ENCODE results near the gene BSND. TPM values are rescaled to one million over a fixed set of nuclear protein-coding genes. Genes with fewer than 3 reads are reported as not detected.

The BSND gene
- total and polyA plus RNA-seq, 9 of the 15 experiments (the other 6 are each of a cell fraction or from before 2014, with no cell fraction given) = not detected

DNA sequence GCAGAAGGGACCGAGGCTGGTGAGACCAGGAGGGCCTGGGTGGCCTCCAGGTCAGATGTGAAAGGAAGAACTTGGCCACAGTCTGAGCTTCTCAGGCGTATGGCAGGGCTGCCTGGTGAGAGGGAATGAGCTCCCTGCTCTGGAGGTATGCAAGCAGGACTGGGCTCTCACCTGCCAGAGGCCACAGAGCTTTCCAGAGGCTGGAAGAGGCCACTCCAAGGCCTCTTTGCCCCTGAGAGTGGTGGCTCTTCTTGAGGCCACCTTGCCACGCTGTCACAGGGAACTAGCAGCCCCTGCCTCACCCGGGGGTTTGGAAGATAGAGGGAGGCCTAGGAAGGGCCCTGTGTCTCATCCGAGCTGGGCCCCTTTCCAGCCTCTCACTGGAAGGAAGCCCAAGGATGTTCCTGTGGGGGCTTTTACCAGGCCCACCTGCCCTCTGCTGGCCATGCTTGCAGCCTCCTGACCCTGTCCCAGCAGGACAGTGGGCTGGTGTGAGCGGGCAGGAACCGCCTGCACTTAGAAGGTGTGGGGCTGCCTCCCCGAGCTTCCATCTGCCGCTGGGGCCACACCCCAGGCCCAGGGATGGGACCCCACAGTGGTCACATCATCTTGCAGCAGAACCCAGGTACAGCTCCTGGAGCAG is 50.7 kb downstream of the BSND start (continued):
- TF ChIP-seq MYBL2 (IDR thresholded peaks at IDR 0.05; ENCODE audit: low read depth) = no peak
- TF ChIP-seq MYBL2 (CRISPR knock-in tag; IDR thresholded peaks at IDR 0.05; ENCODE audit: borderline replicate concordance) = no peak
- no peak for TF ChIP-seq NR2C2 (CRISPR knock-in tag; IDR thresholded peaks at IDR 0.05)
- no peak for TF ChIP-seq NR2C2 (tag; IDR thresholded peaks at IDR 0.05)
- TF ChIP-seq NCOA2 (IDR thresholded peaks at IDR 0.05; ENCODE audit: partially characterized antibody in 2 of 2) = no peak
- no peak for TF ChIP-seq FOS (IDR thresholded peaks at IDR 0.05; ENCODE audit: extremely low read depth, insufficient read length)
- TF ChIP-seq CCNT2 (IDR thresholded peaks at IDR 0.05; ENCODE audit: borderline replicate concordance, extremely low read depth, insufficient read length, low read depth, low read length) = no peak
- no peak for TF ChIP-seq POU5F1 (IDR thresholded peaks at IDR 0.05; ENCODE audit: borderline replicate concordance, low read depth, low read length, partially characterized antibody)
- TF ChIP-seq HOXB6 (CRISPR knock-in tag; IDR thresholded peaks at IDR 0.05; ENCODE audit: borderline replicate concordance) = no peak
- no peak for TF ChIP-seq DDX20 (tag; IDR thresholded peaks at IDR 0.05; ENCODE audit: low read depth)
- TF ChIP-seq ETV6 (IDR thresholded peaks at IDR 0.05; ENCODE audit: borderline replicate concordance in 1 of 2, low read depth in 2 of 2, low read length in 1 of 2) = no peak
- no peak for TF ChIP-seq ETV6 (CRISPR knock-in tag; IDR thresholded peaks at IDR 0.05; ENCODE audit: borderline replicate concordance)
